Activated naive CD8-positive, alpha-beta T cell treated with anti-CD3 and anti-CD28 coated beads, Interleukin-2, amount 50 U/mL, for 24 hours (primary cell): ENCODE results near the gene EIF2B2.

ENCODE experiments used
- ATAC-seq: fragments of 150-1000 bp; cut with Tn5 transposase; one replicate; pipeline ENCODE4 v1.10.0; 2021
- DNase-seq: peaks from one replicate; pipeline ENCODE4 v3.0.0; 2021
- H3K27ac Mint-ChIP-seq: one replicate; pipeline ENCODE4 v1.8.0; 2021; ENCODE audit warnings: mild to moderate bottlenecking, mixed read lengths
- H3K27me3 Mint-ChIP-seq: one replicate; pipeline ENCODE4 v1.8.0; 2021; ENCODE audit warnings: mixed read lengths
- H3K36me3 Mint-ChIP-seq: one replicate; pipeline ENCODE4 v1.8.0; 2021; ENCODE audit warnings: low read depth, mixed read lengths
- H3K4me1 Mint-ChIP-seq: one replicate; pipeline ENCODE4 v1.8.0; 2021; ENCODE audit warnings: mixed read lengths
- H3K4me3 Mint-ChIP-seq: one replicate; pipeline ENCODE4 v1.8.0; 2021; ENCODE audit warnings: mild to moderate bottlenecking, moderate library complexity, mixed read lengths
- H3K9me3 Mint-ChIP-seq: one replicate; pipeline ENCODE4 v1.8.0; 2021; ENCODE audit warnings: mixed read lengths

The EIF2B2 gene

GRCh38 chr14:75002392-75003249 lies at the start of gene EIF2B2:
TSS of gene EIF2B2 (plus strand) at chr14:75002921. CDS start at chr14:75002991, 70 bp downstream.
- Mint-ChIP-seq H3K27ac (peak within 1 kb of the TSS; percentile 86), H3K27me3 (no peaks in the 10 kb centered on the region), H3K36me3 (peaks cover 30% of the 10 kb centered on the region), H3K4me3 (peak within 1 kb of the TSS; percentile 97), H3K4me1 (peaks cover 34% of the 10 kb centered on the region), H3K9me3 (peaks cover 4% of the 10 kb centered on the region)
- ATAC-seq (peak; percentile 100), DNase-seq (peak; percentile 99)

- no peak overlapping the region for H3K27ac Mint-ChIP-seq
- no peak overlapping the region for H3K4me3 Mint-ChIP-seq
- DNase-seq (no peak), ATAC-seq (no peak)
- H3K9me3 Mint-ChIP-seq = no peaks in the 10 kb centered on the region
- H3K4me1 Mint-ChIP-seq = no peaks in the 10 kb centered on the region
- no peaks in the 10 kb centered on the region for H3K36me3 Mint-ChIP-seq
- H3K27me3 Mint-ChIP-seq = peaks cover 9% of the 10 kb centered on the region
These were observed 49.0 kb upstream of the EIF2B2 start for GRCh38 chr14:74953686-74954085.

- no peak overlapping the region for H3K4me3 Mint-ChIP-seq
- H3K36me3 Mint-ChIP-seq = no peaks in the 10 kb centered on the region
- no peaks in the 10 kb centered on the region for H3K9me3 Mint-ChIP-seq
- DNase-seq = no peak
- H3K4me1 Mint-ChIP-seq = no peaks in the 10 kb centered on the region
- H3K27me3 Mint-ChIP-seq = peaks cover 9% of the 10 kb centered on the region
- no peak for ATAC-seq
- no peak overlapping the region for H3K27ac Mint-ChIP-seq
These were observed 48.3 kb upstream of the EIF2B2 start for GRCh38 chr14:74954232-74954946.

GRCh38 chr14:74954947-74955228 lies 47.8 kb upstream of the EIF2B2 start:
- H3K4me1 Mint-ChIP-seq = no peaks in the 10 kb centered on the region
- no peak overlapping the region for H3K4me3 Mint-ChIP-seq
- DNase-seq (no peak), ATAC-seq (no peak)
- no peak overlapping the region for H3K27ac Mint-ChIP-seq
- peaks cover 9% of the 10 kb centered on the region for H3K27me3 Mint-ChIP-seq
- H3K9me3 Mint-ChIP-seq = no peaks in the 10 kb centered on the region
- H3K36me3 Mint-ChIP-seq = no peaks in the 10 kb centered on the region

- Mint-ChIP-seq H3K27ac (no peak within 1 kb of the TSS), H3K36me3 (no peaks in the 10 kb centered on the region), H3K9me3 (no peaks in the 10 kb centered on the region), H3K4me3 (peak within 1 kb of the TSS; percentile 49), H3K27me3 (peaks cover 9% of the 10 kb centered on the region), H3K4me1 (no peaks in the 10 kb centered on the region)
- peak; percentile 47 for ATAC-seq
- DNase-seq = peak; percentile 39
These were observed 47.3 kb upstream of the EIF2B2 start, which contains the start of gene PGF for GRCh38 chr14:74955229-74956026. TSS of gene PGF (minus strand) at chr14:74955597. CDS start at chr14:74955242, 355 bp downstream.

- peaks cover 9% of the 10 kb centered on the region for H3K27me3 Mint-ChIP-seq
- no peaks in the 10 kb centered on the region for H3K36me3 Mint-ChIP-seq
- H3K9me3 Mint-ChIP-seq = no peaks in the 10 kb centered on the region
- ATAC-seq (no peak), DNase-seq (no peak)
- H3K4me3 Mint-ChIP-seq = peak overlapping the region; percentile 49
- no peaks in the 10 kb centered on the region for H3K4me1 Mint-ChIP-seq
- H3K27ac Mint-ChIP-seq = no peak overlapping the region
These were observed 46.8 kb upstream of the EIF2B2 start for GRCh38 chr14:74956027-74956279.

GRCh38 chr14:74956280-74957072 lies 46.2 kb upstream of the EIF2B2 start:
- H3K27me3 Mint-ChIP-seq = peaks cover 9% of the 10 kb centered on the region
- peak overlapping the region; percentile 49 for H3K4me3 Mint-ChIP-seq
- no peak overlapping the region for H3K27ac Mint-ChIP-seq
- ATAC-seq (no peak), DNase-seq (no peak)
- H3K4me1 Mint-ChIP-seq = no peaks in the 10 kb centered on the region
- no peaks in the 10 kb centered on the region for H3K36me3 Mint-ChIP-seq
- no peaks in the 10 kb centered on the region for H3K9me3 Mint-ChIP-seq

- no peaks in the 10 kb centered on the region for H3K36me3 Mint-ChIP-seq
- no peaks in the 10 kb centered on the region for H3K9me3 Mint-ChIP-seq
- no peak overlapping the region for H3K4me3 Mint-ChIP-seq
- DNase-seq (no peak), ATAC-seq (no peak)
- peaks cover 4% of the 10 kb centered on the region for H3K27me3 Mint-ChIP-seq
- H3K27ac Mint-ChIP-seq = peak overlapping the region; percentile 59
- peaks cover 16% of the 10 kb centered on the region for H3K4me1 Mint-ChIP-seq
These were observed 43.0 kb upstream of the EIF2B2 start for GRCh38 chr14:74959596-74960180.

- Mint-ChIP-seq H3K4me3 (no peak overlapping the region), H3K27ac (no peak overlapping the region), H3K36me3 (no peaks in the 10 kb centered on the region), H3K27me3 (peaks cover 4% of the 10 kb centered on the region), H3K4me1 (peaks cover 16% of the 10 kb centered on the region), H3K9me3 (no peaks in the 10 kb centered on the region)
- ATAC-seq (no peak), DNase-seq (no peak)
These were observed 42.0 kb upstream of the EIF2B2 start for GRCh38 chr14:74960736-74961135.

- peaks cover 2% of the 10 kb centered on the region for H3K27me3 Mint-ChIP-seq
- no peaks in the 10 kb centered on the region for H3K9me3 Mint-ChIP-seq
- peaks cover 16% of the 10 kb centered on the region for H3K4me1 Mint-ChIP-seq
- no peak overlapping the region for H3K27ac Mint-ChIP-seq
- H3K36me3 Mint-ChIP-seq = no peaks in the 10 kb centered on the region
- DNase-seq = no peak
- H3K4me3 Mint-ChIP-seq = no peak overlapping the region
- no peak for ATAC-seq
These were observed 41.3 kb upstream of the EIF2B2 start for GRCh38 chr14:74961238-74961911.

GRCh38 chr14:74962046-74962445 lies 40.7 kb upstream of the EIF2B2 start:
- H3K4me3 Mint-ChIP-seq = no peak overlapping the region
- no peak for DNase-seq
- no peaks in the 10 kb centered on the region for H3K9me3 Mint-ChIP-seq
- peaks cover 16% of the 10 kb centered on the region for H3K4me1 Mint-ChIP-seq
- H3K27ac Mint-ChIP-seq = no peak overlapping the region
- no peak for ATAC-seq
- no peaks in the 10 kb centered on the region for H3K36me3 Mint-ChIP-seq
- H3K27me3 Mint-ChIP-seq = no peaks in the 10 kb centered on the region

GRCh38 chr14:74962493-74962892 lies 40.2 kb upstream of the EIF2B2 start:
- no peak overlapping the region for H3K27ac Mint-ChIP-seq
- H3K4me3 Mint-ChIP-seq = no peak overlapping the region
- peaks cover 16% of the 10 kb centered on the region for H3K4me1 Mint-ChIP-seq
- no peak for DNase-seq
- H3K27me3 Mint-ChIP-seq = no peaks in the 10 kb centered on the region
- no peak for ATAC-seq
- no peaks in the 10 kb centered on the region for H3K36me3 Mint-ChIP-seq
- no peaks in the 10 kb centered on the region for H3K9me3 Mint-ChIP-seq

GRCh38 chr14:74963178-74963704 lies 39.5 kb upstream of the EIF2B2 start:
- H3K27me3 Mint-ChIP-seq = no peaks in the 10 kb centered on the region
- H3K9me3 Mint-ChIP-seq = no peaks in the 10 kb centered on the region
- ATAC-seq (peak; percentile 44), DNase-seq (no peak)
- H3K4me3 Mint-ChIP-seq = no peak overlapping the region
- H3K36me3 Mint-ChIP-seq = no peaks in the 10 kb centered on the region
- no peak overlapping the region for H3K27ac Mint-ChIP-seq
- peaks cover 16% of the 10 kb centered on the region for H3K4me1 Mint-ChIP-seq
